Activated CD4-positive, alpha-beta T cell treated with anti-CD3 and anti-CD28 coated beads, Interleukin-2, amount 50 U/mL, for 1 hour (primary cell): ENCODE measurements around the gene C1orf198.

Experiments used
- DNase-seq: peaks from one replicate; pipeline ENCODE4 v3.0.0-alpha.2; 2020

The C1orf198 gene

DNA sequence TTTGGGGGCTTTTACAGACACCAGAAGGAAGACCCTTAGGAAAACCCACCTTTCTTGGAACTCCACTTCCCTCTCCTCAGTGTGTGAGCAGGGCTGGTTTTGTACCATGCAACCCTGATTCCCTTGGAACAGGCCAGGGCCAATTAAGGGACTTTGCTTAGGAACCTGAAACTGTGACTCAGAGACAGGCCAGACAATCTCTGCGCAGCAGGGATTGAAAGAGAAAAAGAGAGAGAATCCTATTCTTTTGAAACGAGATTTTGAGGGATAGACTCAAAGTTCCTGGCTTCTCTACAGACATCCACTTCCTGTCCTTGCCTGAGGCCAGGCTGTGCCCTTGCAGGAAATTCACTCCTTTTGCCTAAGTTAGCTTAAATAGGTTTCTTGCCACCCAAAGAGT is 23.1 kb upstream of the C1orf198 start:
- DNase-seq: no peak

GRCh38 chr1:230884646-230885045 is 16.3 kb upstream of the C1orf198 start:
- DNase-seq: no peak

DNA sequence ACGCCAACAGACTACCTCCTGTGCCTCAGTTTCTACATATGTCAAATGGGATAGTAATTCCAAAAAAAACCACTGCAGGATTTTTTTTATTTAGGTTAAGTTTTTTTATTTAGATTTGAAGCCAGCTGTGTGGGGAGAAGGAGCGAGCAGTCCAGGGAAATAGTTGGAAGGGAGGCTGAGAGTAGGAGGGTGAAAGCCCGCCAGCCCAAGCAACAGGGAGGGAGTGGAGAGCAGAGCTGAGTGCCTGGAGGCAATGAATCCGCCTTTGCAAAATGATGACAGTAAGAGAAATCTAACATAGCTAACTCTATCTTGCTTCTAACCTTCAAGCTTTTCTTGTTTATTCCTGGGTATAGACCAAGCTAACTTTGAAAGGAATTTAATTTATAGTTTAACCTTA is 15.6 kb upstream of the C1orf198 start:
- DNase-seq: no peak

DNA sequence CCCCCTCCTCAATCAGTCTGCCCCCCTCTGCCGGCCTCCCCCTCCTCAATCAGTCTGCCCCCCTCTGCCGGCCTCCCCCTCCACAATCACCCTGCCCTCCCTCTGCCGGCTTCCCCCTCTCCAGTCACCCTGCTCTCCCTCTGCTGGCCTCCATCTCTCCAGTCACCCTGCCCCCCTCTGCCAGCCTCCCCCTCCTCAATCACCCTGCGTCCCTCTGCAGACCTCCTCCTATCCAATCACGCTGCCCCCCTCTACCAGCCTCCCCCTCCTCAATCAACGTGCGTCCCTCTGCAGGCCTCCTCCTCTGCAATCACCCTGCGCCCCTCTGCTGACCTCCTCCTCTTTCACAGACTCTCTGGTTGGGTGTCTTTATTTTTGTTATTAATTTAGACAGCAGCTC is 11.5 kb upstream of the C1orf198 start:
- DNase-seq: no peak

- no peak for DNase-seq
Measured at GRCh38 chr1:230878591-230878990, 10.3 kb upstream of the C1orf198 start.

GRCh38 chr1:230877924-230878590 is 9.7 kb upstream of the C1orf198 start:
- DNase-seq: no peak

DNA sequence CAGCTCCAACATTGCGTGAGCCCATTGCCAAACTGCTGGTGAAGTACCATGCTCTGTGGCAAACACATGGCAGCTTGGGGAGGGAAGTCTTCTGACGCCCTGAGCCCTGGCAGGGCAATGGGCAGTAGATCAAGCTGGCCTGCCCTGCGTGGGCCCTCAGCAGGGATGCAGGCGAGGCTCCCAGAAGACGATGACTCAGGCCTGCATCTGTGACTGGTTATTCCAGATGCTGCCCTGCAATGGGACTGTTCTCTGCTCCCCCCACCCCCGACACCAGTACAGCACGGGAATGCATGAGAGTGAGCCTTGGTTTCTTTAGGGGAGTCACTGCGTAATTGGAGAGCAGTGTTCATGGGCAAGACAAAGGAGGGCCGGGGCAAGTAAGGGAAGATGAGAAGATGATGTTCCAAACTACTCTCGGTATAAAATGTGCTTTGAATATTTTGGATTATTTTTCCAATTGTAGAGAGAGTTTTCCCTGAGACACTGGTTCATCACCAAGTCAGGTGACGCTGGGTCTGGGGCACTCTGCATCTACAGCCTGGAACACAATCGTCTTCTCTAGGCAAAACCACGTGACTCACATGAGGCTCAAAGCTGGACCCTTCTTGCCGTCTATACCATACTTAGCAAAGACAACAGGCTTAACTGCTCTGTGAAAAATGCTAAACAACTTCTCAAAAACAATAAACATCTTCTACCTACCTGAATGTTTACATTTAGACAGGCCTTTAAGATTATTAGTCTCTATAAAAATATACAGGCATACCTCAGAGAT is 9.0 kb upstream of the C1orf198 start:
- DNase-seq: no peak

DNA sequence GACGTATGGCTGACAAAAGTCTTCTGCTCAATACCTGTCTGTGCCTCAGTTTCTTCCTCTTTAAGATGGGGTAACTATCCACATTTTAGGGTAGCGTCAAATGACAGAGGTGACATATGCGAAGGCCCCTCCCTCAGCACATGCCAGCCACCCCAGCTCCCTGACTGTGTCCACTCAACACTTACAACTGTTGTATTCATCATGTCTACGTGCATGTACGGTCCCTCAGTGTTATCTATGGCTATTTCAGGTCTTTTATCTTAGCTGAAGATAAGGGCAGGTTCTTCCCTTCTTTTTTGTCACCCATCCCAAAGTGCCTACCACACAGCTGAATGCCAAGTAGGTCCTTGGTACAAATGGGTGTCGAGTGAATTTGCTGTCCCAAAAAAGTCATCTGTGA is 8.3 kb upstream of the C1orf198 start:
- DNase-seq: no peak

GRCh38 chr1:230875370-230875769 is 7.0 kb upstream of the C1orf198 start:
- no peak for DNase-seq

DNA sequence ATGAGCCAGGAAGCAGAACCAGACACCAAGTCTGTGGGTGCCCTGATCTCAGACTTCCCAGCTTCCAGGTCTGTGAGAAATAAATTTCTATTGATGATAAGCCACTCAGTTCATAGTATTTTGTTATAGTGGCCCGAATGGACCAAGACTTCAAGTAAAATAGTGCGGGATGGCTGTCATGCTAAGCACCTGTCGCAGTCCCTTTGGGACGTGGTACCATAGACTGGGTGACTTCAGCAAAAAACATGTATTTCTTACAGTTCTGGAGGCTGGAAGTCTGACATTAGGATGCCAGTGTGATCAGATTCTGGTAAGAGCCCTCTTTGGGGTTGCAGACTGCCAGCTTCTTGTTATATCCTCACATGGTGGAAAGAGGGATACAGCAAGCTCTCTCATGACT is 2.6 kb upstream of the C1orf198 start:
- no peak for DNase-seq

DNA sequence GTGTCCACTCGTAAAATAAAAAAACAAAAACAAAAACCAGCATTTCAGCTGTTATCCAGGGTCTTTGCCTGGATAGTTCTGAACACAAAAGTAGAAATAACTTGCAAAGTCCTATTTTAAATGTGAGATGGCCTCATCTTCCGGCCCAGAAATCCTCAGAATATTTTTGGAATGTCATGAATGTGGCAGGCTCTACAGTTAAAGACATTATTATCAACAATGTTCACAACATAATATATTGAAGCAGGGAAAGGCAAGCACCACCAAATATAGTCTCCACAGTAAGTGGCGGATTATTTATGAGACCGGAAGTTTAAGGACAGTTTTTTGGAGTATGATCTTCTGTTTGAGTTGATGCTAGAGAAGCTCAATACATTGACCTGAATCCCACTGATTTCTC is 1.2 kb upstream of the C1orf198 start:
- no peak for DNase-seq

DNA sequence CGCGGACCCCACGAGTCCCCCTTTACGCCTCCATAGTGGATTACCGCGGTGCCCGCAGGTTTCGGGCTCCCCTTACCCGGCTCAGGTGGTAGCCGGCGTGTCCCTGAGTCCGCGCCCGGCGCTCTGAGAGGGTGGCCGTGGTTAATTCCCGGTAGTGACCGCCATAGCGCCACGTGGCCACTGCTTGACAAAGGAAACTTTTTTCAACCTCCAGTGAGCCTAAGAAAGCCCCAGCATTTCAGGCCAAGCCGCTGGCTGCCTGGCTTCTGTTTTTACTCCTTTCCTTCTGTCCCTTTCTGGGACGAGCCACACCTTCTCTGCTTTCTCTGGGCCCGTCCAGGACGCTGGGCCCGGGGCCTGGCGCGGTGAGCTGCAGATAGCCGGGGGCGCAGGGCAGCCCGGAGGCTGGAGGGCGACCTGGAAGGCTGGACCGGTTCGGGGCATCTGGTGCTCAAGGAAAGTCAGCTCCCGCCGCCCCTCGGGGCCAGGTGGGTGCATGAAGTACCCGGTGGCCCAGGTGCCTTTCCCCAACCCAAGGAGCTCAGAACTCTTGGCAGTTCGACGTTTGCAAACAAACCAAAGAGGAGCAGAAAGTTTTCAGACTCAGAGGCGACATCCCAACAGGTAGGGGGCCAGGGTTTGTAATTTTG is 540 bp upstream of the C1orf198 start:
- DNase-seq: no peak

DNA sequence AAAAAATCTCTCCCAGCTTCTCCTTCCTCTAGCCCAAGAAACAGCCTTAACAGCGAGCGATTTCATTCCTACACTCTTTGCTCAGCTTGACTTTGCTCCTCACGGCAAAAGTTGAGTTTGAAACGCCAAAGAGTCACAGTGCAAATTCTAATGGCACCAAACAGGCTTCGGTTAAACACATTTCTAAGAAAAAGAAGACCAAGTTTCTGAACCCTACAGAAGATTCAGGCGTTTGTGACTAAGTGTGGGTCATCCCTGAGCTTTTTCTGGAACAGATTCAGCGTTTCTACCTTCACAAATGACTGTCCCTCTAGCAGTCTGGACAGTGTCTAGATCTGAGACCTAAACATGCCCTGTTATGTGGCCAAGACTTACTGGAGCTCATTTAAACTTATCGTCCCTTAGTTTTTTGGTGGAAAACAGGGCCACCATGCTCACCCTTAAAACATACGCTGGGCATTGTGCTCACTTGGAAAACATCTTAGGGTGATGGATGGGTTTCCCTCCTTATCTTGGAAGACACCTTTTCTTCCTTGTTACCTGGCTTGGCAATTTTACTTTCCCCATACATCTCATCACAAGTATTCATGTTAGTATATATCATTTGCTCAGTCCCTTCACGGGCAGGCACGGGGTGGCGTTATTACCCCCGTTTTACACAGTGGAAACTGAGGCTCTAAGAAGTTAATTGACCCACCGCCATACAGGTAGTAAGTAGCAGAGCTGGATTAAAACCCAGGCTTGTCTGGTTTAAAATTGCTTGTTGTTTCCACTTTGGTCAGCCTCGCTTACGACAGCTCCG is 1.0 kb downstream of the C1orf198 start:
- no peak for DNase-seq

DNA sequence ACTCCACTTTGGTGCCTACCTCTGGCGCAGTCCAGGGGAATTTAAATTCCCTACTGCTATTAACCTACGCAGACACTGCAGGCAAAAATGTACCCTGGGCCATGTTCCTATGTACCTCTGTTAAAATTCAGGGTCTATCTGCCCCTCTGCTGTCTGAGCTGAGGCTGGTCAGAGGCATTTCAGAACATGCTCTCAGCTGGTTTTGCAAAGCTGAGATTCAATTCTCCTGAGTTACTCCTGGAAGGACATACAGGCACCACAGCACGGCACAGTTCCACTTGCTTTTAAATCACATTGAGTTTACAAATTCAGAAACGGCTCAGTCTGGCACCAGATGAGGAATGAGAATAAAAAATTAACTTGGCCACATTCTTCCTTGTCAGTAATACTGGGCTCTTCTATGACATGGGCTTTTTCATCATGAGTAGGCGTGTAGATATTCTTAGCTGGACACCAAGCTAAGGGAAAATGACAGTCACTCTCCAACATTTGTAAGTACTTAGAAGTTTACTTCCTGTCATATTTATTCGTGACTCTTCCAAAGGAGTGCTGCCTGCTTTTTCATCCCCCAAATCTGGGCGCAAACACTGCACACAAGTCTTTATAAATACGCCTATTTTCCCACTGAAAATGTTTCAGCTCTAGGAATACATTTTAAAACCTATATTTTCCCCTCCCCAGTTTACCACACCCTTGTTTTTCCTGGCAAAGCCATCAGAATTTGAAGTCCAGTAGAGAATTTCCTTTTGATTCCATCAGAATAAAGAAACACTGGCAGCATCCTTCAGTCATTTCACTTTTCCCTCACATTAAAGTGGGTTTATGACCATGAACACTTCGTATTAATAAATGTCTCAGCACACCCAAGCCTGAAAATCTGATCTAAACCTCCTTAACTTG is 1.9 kb downstream of the C1orf198 start:
- no peak for DNase-seq

DNA sequence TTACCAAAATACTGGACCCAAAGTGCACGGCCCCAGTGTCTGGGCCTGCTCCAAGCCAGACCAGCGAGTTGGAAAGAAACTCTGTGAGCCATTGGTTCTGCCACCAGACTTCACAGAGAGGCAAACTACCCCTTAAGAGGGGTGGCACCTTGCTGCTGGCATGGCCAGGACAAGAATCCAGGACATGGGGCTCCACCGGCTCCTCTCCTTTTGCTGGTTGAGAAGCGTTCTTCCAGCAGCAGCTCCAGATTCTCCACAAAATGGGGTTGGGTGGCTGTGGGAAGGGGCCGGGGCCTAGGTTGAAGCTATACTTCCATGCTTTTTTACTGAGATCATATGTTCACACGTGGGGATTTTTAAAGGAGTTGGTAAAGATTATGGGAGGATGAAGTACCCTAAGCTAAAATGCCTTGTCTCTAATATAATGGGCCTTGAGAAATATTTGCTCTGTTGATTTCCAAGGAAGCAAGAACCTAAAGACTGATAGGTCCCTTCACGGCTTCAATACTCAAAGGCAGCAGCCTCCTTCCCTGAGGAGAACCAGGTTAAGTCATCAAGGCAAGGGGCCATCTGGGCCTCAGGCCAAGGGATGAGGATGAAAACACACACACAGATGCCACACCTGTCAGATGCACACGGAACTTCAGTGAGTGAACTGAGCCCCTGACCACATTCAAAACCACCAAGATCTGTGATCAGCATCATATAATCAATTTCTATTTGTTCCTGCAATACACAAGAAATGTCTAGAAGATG is 3.1 kb downstream of the C1orf198 start:
- DNase-seq: no peak

GRCh38 chr1:230864441-230864840 is 3.9 kb downstream of the C1orf198 start:
- DNase-seq: no peak

DNA sequence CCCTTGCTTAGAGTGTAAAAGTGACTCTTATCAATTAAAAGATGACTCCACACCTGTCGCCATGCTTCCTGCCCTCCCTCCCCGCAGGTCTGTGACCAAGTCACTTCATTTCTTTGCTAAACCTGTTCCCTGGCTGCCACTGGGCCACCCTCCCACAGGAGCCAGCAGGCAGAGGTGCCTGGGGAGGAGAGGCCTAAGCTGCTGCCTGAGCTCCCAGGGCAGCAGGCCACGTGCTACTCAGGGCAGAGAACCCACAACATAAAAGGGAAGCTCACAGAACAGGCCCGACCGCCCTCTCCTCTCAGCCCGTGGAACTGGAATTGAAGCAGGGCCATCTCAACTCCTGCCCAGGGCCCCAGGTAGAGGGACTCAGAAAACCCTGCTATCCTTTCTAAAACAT is 4.9 kb downstream of the C1orf198 start:
- no peak for DNase-seq

DNA sequence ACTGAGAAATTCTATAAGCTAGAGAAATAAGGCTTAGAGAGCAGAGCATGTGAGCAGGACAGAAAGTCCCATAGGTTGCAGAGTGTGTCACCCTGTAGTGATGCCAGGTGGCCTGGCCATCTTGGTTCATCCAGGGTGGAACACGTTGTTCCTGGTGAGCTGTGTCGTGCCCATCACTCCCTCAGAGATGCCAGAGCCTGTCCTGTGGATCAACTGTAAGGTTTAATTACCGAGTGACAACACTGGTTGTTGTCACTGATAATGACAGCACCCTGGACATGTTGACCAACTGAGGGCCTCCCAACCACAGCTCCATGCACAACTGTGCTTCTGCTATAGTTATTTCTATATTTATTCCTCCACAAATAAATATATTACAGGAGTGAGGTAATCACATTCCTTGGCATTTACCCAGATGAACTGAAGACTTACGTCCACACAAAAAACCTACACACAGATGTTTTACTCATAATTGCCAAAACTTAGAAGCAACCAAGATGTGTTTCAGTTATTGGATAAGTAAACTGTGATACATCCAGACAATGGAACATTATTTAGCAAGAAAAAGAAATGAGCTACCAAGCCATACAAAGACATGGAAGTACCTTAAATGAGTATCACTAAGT is 6.2 kb downstream of the C1orf198 start:
- no peak for DNase-seq

DNA sequence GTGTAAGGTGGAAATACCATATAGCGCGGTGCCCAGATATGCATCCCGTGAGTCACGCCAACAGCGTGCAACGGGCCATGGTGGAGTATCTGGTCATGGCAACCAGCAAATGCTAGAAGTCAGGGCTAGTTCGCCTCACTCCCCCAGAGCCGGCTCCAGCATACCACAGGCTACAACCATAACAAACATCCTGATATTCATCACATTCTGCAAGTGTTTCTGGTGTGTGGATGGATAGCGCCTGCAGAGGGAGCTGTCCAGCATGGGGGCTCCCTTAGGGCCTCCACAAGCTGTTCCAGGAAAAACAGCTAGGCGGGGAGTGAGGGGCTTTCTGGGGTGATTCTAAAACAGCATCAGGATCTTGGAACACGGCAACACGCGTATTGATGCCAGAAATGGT is 6.8 kb downstream of the C1orf198 start:
- no peak for DNase-seq

DNA sequence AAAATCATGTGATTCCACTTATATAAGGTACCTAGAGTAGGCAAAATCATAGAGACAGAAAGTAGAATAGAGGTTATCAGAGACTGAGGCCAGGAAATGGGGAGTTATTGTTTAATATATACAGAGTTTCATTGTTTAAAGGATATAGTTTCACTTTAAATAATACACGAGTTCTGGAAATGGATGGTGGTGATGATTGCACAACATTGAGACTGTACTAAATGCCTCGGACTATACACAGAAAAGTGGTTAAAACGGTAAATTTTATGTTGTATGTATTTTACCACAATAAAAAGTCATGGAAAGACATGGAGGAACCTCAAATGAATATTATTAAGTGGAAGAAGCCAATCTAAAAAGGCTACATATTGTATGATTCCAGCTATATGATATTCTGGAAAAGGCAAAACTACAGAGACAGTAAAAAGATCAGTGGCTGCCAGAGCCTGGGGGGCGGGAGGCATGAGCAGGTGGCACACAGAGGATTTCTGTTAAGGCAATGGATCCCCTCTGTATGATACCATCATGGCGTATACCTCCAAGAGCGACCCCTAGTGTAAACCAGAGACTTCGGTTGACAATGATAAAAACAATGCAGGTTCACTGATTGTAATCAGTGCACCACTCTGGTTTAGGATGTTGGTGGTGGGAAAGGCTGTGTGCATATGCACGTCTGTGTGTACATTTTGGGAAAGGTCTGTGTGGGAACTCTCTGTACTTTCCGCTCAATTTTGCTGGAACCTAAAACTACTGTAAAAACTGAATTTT is 7.5 kb downstream of the C1orf198 start:
- DNase-seq: no peak
